Upper lobe of right lung (tissue), 1 donor: ENCODE data around the gene WDR37. TPM values are rescaled to one million over a fixed set of nuclear protein-coding genes. Genes with fewer than 3 reads are reported as not detected.

ENCODE experiments used
- ATAC-seq: fragments of 200-7000 bp; cut with Tn5 transposase; one replicate; pipeline ENCODE4 v1.9.1; 2020; ENCODE audit warnings: mild to moderate bottlenecking, moderate library complexity
- DNase-seq: peaks from one replicate; pipeline ENCODE4 v3.0.0-alpha.2; 2020
- H3K27ac ChIP-seq: fragments of 200-600 bp; one replicate; pipeline ENCODE4 v1.8.0; 2022
- H3K27me3 ChIP-seq: fragments of 200-600 bp; one replicate; pipeline ENCODE4 v1.8.0; 2022; ENCODE audit warnings: mild to moderate bottlenecking
- H3K36me3 ChIP-seq: fragments of 200-600 bp; one replicate; pipeline ENCODE4 v1.8.0; 2022
- H3K4me1 ChIP-seq: fragments of 200-600 bp; one replicate; pipeline ENCODE4 v1.8.0; 2022
- H3K4me3 ChIP-seq: fragments of 200-600 bp; one replicate; pipeline ENCODE4 v1.8.0; 2022; ENCODE audit warnings: mild to moderate bottlenecking
- H3K9me3 ChIP-seq: fragments of 200-600 bp; one replicate; pipeline ENCODE4 v1.8.0; 2022
- CTCF ChIP-seq: fragments of 200-600 bp; IDR thresholded peaks from one replicate; pipeline ENCODE4 v1.8.0; 2022; ENCODE audit warnings: antibody characterized with exemption
- intact Hi-C: fragments of 100-400 bp; cut with DNase I; formaldehyde crosslinking; loops from one replicate; pipeline ENCODE4 v1.11.0; 2022
- total RNA-seq: library from RNA; stranded (reverse); fragmentation: NEBNext Ultra II Directional; extraction: Animal tissue kit (Norgen Biotek cat#: 25700); gene quantifications from one replicate; pipeline ENCODE4 v1.2.1, GENCODE V29; 2021
- donor health status: DM: no; HTN: yes; CAD: no; lungs with severe emphysema.

The WDR37 gene
- total RNA-seq, 1 donor from 2014 or later: 19.9 TPM

DNA sequence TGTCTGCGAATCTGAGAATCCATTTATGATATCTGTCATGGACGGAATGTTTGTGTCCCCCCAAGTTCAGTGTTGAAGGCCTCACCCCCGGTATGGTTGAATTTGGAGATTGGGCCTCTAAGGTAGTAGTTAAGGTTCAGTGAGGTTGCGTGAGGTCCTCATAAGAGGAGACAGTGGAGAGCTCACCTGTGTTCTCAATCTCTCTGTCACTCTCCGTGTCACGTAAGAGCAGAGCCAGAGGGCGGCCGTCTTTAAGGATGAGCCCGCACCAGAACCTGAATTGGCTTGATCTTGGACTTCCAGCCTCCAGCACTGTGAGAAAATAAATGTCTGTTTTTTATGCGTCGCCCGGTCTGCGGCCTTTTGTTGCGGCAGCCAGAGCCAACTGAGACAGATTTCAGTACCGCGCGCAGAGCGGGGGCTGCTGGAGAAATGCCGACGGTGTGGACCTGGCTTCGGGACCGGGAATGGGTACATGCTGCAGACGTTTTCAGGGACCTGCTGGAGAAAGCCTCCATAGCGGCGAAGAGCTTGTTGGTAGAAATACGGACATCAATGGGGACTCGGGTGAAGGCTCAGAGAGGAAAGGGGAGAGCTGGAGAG, 40.2 kb downstream of the WDR37 start:
- H3K4me3 ChIP-seq: no peak overlapping the region
- ATAC-seq (no peak), DNase-seq (no peak)
- peaks cover 82% of the 10 kb centered on the region for H3K36me3 ChIP-seq
- H3K27ac ChIP-seq: no peak overlapping the region
- intact Hi-C loops: no loop called here
- H3K27me3 ChIP-seq: no peaks in the 10 kb centered on the region
- TF ChIP-seq CTCF: no peak
- no peaks in the 10 kb centered on the region for H3K4me1 ChIP-seq
- no peaks in the 10 kb centered on the region for H3K9me3 ChIP-seq

DNA sequence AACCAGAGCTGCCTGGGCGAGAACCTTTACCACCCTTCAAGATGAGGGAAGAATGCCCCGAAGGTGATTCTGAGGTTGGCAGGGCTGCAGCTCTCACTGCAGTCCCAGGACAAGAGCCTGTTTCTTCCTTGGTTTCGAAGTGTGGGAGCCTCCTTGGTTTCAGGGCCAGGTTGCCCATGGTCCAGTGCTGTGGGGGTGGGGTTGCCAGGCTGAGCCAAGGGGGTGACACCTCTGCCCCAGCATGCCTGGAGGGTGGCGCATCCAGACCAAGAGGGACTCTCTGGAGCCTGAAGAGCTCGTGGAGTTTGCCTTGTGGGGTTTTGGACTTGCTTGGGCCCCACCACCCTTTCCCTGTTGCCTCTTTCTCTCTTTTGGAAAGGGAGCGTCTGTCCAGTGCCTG, 41.3 kb downstream of the WDR37 start:
- no peak overlapping the region for H3K27ac ChIP-seq
- no peak for DNase-seq
- H3K27me3 ChIP-seq: no peaks in the 10 kb centered on the region
- intact Hi-C loops: no loop called here
- TF ChIP-seq CTCF: no peak
- H3K4me1 ChIP-seq: no peaks in the 10 kb centered on the region
- peaks cover 85% of the 10 kb centered on the region for H3K36me3 ChIP-seq
- no peaks in the 10 kb centered on the region for H3K9me3 ChIP-seq
- no peak overlapping the region for H3K4me3 ChIP-seq
- ATAC-seq: no peak

DNA sequence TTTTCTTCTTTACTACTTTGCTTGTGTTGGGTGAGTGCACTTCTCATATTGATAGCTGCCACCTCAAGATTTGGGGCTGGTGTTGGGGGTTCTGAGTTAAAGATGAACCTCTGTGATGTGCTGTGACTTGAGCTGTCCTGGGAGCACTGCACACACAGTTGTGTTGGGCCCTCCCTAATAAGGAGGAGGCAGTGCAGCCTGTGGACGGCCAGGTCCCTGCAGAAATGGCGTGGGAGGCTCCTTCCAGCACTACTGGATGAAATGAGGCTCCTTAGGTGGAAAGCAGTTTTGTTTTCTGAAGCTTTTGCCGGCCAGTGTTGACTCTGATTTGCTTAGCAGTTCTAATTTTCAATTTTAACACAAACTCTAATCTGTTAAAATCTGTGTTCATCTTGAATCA, 44.0 kb downstream of the WDR37 start:
- intact Hi-C loops: no loop called here
- H3K9me3 ChIP-seq: no peaks in the 10 kb centered on the region
- H3K4me1 ChIP-seq: no peaks in the 10 kb centered on the region
- ATAC-seq (no peak), DNase-seq (no peak)
- H3K27me3 ChIP-seq: no peaks in the 10 kb centered on the region
- TF ChIP-seq CTCF: no peak
- H3K4me3 ChIP-seq: no peak overlapping the region
- H3K36me3 ChIP-seq: peaks cover 87% of the 10 kb centered on the region
- no peak overlapping the region for H3K27ac ChIP-seq

DNA sequence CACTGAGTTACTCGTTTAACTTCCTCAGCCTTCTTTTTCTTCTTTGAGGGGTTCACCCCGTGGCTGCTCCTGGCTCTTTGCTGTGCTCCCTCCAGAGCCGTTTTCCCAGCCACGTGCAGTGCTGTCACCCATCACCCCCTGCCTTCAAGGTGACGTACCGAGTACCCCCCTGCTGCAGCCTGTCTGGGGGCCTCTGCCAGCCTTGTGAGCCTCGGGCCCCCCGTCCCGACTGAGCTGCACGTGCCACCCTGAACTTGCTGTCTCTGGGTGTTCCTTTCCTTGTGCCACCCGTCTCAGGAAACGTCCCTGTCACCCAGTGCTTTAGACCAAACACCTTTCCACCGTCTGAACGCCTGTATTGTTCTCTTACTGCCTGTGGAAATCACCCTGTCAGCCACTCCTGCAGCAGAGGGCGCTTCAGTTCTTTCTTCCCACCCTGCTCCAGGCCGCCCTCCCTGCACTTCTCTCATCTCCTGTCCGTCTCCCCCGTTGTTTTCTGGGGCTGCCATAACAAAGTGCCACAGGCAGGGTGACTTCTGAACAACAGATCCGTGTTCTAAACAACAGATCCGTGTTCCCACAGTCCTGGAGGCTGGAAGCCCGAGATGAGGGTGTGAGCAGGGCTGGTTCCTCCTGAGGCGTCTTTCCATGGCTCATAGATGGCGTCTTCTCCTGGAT, 44.6 kb downstream of the WDR37 start:
- no peak for TF ChIP-seq CTCF
- no peaks in the 10 kb centered on the region for H3K9me3 ChIP-seq
- no peak for ATAC-seq
- H3K4me1 ChIP-seq: no peaks in the 10 kb centered on the region
- no peak overlapping the region for H3K4me3 ChIP-seq
- DNase-seq: no peak
- H3K36me3 ChIP-seq: peaks cover 87% of the 10 kb centered on the region
- no peaks in the 10 kb centered on the region for H3K27me3 ChIP-seq
- no peak overlapping the region for H3K27ac ChIP-seq
- intact Hi-C loops: no loop called here

DNA sequence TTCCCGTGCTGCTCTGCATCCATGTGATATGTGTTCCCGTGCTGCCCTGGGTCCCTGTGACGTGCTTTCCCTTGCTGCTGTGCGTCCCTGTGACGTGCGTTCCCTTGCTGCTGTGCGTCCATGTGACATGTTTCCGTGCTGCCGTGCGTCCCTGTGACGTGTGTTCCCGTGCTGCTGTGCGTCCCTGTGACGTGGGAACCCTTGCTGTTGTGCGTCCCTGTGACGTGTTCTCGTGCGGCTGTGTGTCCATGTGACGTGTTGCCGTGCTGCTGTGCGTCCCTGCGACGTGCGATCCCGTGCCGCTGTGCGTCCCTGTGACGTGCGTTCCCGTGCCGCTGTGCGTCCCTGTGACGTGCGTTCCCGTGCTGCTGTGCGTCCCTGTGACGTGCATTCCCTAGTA, 45.8 kb downstream of the WDR37 start:
- no peaks in the 10 kb centered on the region for H3K9me3 ChIP-seq
- no peak overlapping the region for H3K27ac ChIP-seq
- no peaks in the 10 kb centered on the region for H3K27me3 ChIP-seq
- DNase-seq (no peak), ATAC-seq (no peak)
- no peak overlapping the region for H3K4me3 ChIP-seq
- H3K36me3 ChIP-seq: peaks cover 87% of the 10 kb centered on the region
- H3K4me1 ChIP-seq: no peaks in the 10 kb centered on the region
- TF ChIP-seq CTCF: no peak
- intact Hi-C loops: no loop called here
